IMR-90 (cell line): ENCODE data around the gene PRKCH. TPM values are rescaled to one million over a fixed set of nuclear protein-coding genes. Genes with fewer than 3 reads are reported as not detected.

Source experiments
- ATAC-seq: fragments of 200-7000 bp; cut with Tn5 transposase; 2 replicates; pipeline ENCODE4 v1.9.1; 2020; ENCODE audit warnings: low read depth, mild to moderate bottlenecking, moderate library complexity
- Bru-seq: library from RNA; stranded (reverse); fragments of 400-500 nt; gene quantifications from one replicate; lab custom pipeline; 2021; lab: Mats Ljungman, UMichigan
- BruChase-seq, 2 experiments: library from RNA; stranded (reverse); fragments of 400-500 nt; gene quantifications; one replicate each; lab custom pipeline; 2021; lab: Mats Ljungman, UMichigan
- BruUV-seq: library from RNA; stranded (reverse); fragments of 400-500 nt; replicated peaks from 2 replicates; lab custom pipeline; 2021; lab: Mats Ljungman, UMichigan
- CTCF ChIA-PET: fragments of 300-600 bp; formaldehyde crosslinking; extraction: SDS; loops from one replicate; lab custom pipeline; 2021; ENCODE audit warnings: antibody characterized with exemption; lab: Yijun Ruan, JAX
- POLR2A ChIA-PET: fragments of 300-600 bp; sonication (Branson Sonifier 250); formaldehyde crosslinking; loops from one replicate; lab custom pipeline; 2022; ENCODE audit warnings: antibody characterized with exemption; ENCODE audit not compliant: unreplicated experiment; lab: Charles Lee
- DNase-seq: peaks from one replicate; pipeline ENCODE4 v3.0.0; 2013
- H2AFZ ChIP-seq: replicated peaks from 2 replicates; pipeline ENCODE3; 2013; ENCODE audit warnings: low read length, mild to moderate bottlenecking; ENCODE audit not compliant: poor library complexity
- H2AK5ac ChIP-seq: 2 replicates; pipeline ENCODE4 v1.6.1; 2013; ENCODE audit warnings: low read depth, low read length, inconsistent platforms
- H2AK9ac ChIP-seq: replicated peaks from 2 replicates; pipeline ENCODE3; 2013; ENCODE audit warnings: mild to moderate bottlenecking, low read depth, low read length, moderate library complexity; ENCODE audit not compliant: poor library complexity
- H2BK120ac ChIP-seq: 2 replicates; pipeline ENCODE4 v1.6.1; 2013; ENCODE audit warnings: low read depth, low read length, inconsistent platforms
- H2BK15ac ChIP-seq: 3 replicates; pipeline ENCODE4 v1.6.1; 2013; ENCODE audit warnings: low read depth, low read length, inconsistent platforms
- H2BK20ac ChIP-seq: 2 replicates; pipeline ENCODE4 v1.6.1; 2013; ENCODE audit warnings: low read depth, mild to moderate bottlenecking, inconsistent platforms, low read length, moderate library complexity
- H2BK5ac ChIP-seq: 2 replicates; pipeline ENCODE4 v1.6.1; 2013; ENCODE audit warnings: mild to moderate bottlenecking, low read depth, low read length, inconsistent platforms; ENCODE audit not compliant: poor library complexity, severe bottlenecking
- H3K14ac ChIP-seq: replicated peaks from 2 replicates; pipeline ENCODE4 v1.6.1; 2013; ENCODE audit warnings: low read depth, low read length, inconsistent platforms
- H3K18ac ChIP-seq: 2 replicates; pipeline ENCODE4 v1.6.1; 2013; ENCODE audit warnings: low read depth, low read length, control low read depth
- H3K23ac ChIP-seq: 2 replicates; pipeline ENCODE4 v1.6.1; 2013; ENCODE audit warnings: low read depth, low read length, inconsistent platforms
- H3K27ac ChIP-seq: 2 replicates; pipeline ENCODE4 v1.5.1; 2013; ENCODE audit warnings: mild to moderate bottlenecking, control low read depth, low read length; ENCODE audit not compliant: insufficient read depth
- H3K27me3 ChIP-seq: 2 replicates; pipeline ENCODE4 v1.6.1; 2013; ENCODE audit warnings: low read length; ENCODE audit not compliant: control insufficient read depth, insufficient read depth
- H3K36me3 ChIP-seq: 2 replicates; pipeline ENCODE4 v1.6.1; 2013; ENCODE audit warnings: low read length, mixed read lengths; ENCODE audit not compliant: control insufficient read depth, insufficient read depth
- H3K4ac ChIP-seq: 2 replicates; pipeline ENCODE4 v1.6.1; 2013; ENCODE audit warnings: low read depth, low read length, inconsistent platforms
- H3K4me1 ChIP-seq: 2 replicates; pipeline ENCODE4 v1.6.1; 2013; ENCODE audit warnings: low read length, mixed read lengths; ENCODE audit not compliant: control insufficient read depth, insufficient read depth
- H3K4me2 ChIP-seq: 2 replicates; pipeline ENCODE4 v1.6.1; 2013; ENCODE audit warnings: low read depth, mild to moderate bottlenecking, control low read depth, low read length, moderate library complexity
- H3K4me3 ChIP-seq: 2 replicates; pipeline ENCODE4 v1.5.1; 2013; ENCODE audit warnings: low read depth, mild to moderate bottlenecking, control low read depth, low read length, moderate library complexity; ENCODE audit not compliant: insufficient read depth
- H3K56ac ChIP-seq: 2 replicates; pipeline ENCODE4 v1.6.1; 2013; ENCODE audit warnings: low read length, inconsistent platforms; ENCODE audit not compliant: insufficient read depth; ENCODE audit errors: extremely low read depth
- H3K79me1 ChIP-seq, 2 experiments: 2 replicates each; pipeline ENCODE4 v1.6.1; 2013; ENCODE audit warnings: low read length in 2 of 2, inconsistent platforms in 1 of 2, low read depth in 1 of 2
- H3K9ac ChIP-seq: 2 replicates; pipeline ENCODE4 v1.6.1; 2013; ENCODE audit warnings: low read depth, low read length, control low read depth
- H3K9me1 ChIP-seq: 2 replicates; pipeline ENCODE4 v1.6.1; 2013; ENCODE audit warnings: low read length, inconsistent platforms; ENCODE audit not compliant: insufficient read depth
- H3K9me3 ChIP-seq: 2 replicates; pipeline ENCODE4 v1.6.1; 2013; ENCODE audit warnings: low read length; ENCODE audit not compliant: control insufficient read depth, insufficient read depth
- H4K20me1 ChIP-seq: 2 replicates; pipeline ENCODE4 v1.6.1; 2013; ENCODE audit warnings: low read length, inconsistent platforms; ENCODE audit not compliant: insufficient read depth
- H4K5ac ChIP-seq: 2 replicates; pipeline ENCODE4 v1.6.1; 2013; ENCODE audit warnings: mild to moderate bottlenecking, low read depth, low read length, control low read depth
- H4K8ac ChIP-seq, 2 experiments: 2 replicates each; pipeline ENCODE4 v1.6.1; 2013; ENCODE audit warnings: low read depth in 2 of 2, low read length in 2 of 2, control low read depth in 1 of 2, inconsistent platforms in 1 of 2
- H4K91ac ChIP-seq: 2 replicates; pipeline ENCODE4 v1.6.1; 2013; ENCODE audit warnings: low read depth, low read length, inconsistent platforms; ENCODE audit not compliant: insufficient read depth
- MAZ ChIP-seq: IDR thresholded peaks from 2 replicates; pipeline ENCODE4 v1.6.1; 2012; ENCODE audit warnings: low read depth, mild to moderate bottlenecking, low read length, improper control_type of control experiment, moderate library complexity, borderline replicate concordance
- RAD21 ChIP-seq: IDR thresholded peaks from 2 replicates; pipeline ENCODE4 v1.6.1; 2012; ENCODE audit warnings: low read length, improper control_type of control experiment
- WGBS, 2 experiments: methylation state at CpG; one replicate each; pipeline versions ENCODE4 v1.1.5 to v1.1.7; 2013; ENCODE audit warnings: missing lambda C conversion rate in 2 of 2; ENCODE audit not compliant: insufficient read length in 1 of 2; ENCODE audit errors: extremely low coverage in 2 of 2; 5-methylcytosine and 5-hydroxymethylcytosine counted together
- dilution Hi-C: fragments of 300-500 bp; cut with HindIII; formaldehyde crosslinking; loops from one replicate; pipeline ENCODE4 v1.14.3; 2018; ENCODE audit warnings: low sequenced_read_pairs; ENCODE audit not compliant: unreplicated experiment
- in situ Hi-C: fragments of 300-500 bp; cut with MboI; formaldehyde crosslinking; loops from 3 replicates; pipeline ENCODE4 v1.14.3; 2019; ENCODE audit warnings: low sequenced_read_pairs, inconsistent platforms, mixed read lengths
- intact Hi-C: fragments of 100-400 bp; cut with micrococcal nuclease; formaldehyde crosslinking; loops from 2 replicates; pipeline ENCODE4 v1.10.0; 2022
- long read RNA-seq: library from polyadenylated mRNA; unstranded; transcript quantifications from one replicate; pipeline ENCODE4 v2.0.0, GENCODE V29; 2021; ENCODE audit not compliant: unreplicated experiment
- polyA plus RNA-seq, 3 experiments: library from polyadenylated mRNA; depleted of rRNA; stranded (reverse); fragments of >200 nt; gene quantifications; 2 replicates each; pipeline ENCODE4 v1.2.3, GENCODE V29; 2012; ENCODE audit warnings: low replicate concordance in 1 of 3
- total RNA-seq: library from RNA; depleted of rRNA; stranded (reverse); fragments of >200 nt; gene quantifications from 2 replicates; pipeline ENCODE4 v1.2.3, GENCODE V29; 2012; rRNA removed

PRKCH gene
- 1.4 and 2.3 TPM in 2 replicates for total RNA-seq
- polyA plus RNA-seq (2012; rRNA removed), result 1.4 and 1.6 TPM in 2 replicates
- polyA plus RNA-seq (2012; cell fraction: cytosol; rRNA removed), result 1.0 and 1.6 TPM in 2 replicates
- polyA plus RNA-seq (2012; cell fraction: nucleus; rRNA removed; ENCODE audit: low replicate concordance), result 0.76 and 3.6 TPM in 2 replicates
- percentile 26 among the genes with signal in this experiment for Bru-seq, nascent RNA
- percentile 31 among the genes with signal in this experiment for BruChase-seq, experiment 1, labeled RNA remaining after a 6-hour chase
- percentile 24 among the genes with signal in this experiment for BruChase-seq, experiment 2, labeled RNA remaining after a 2-hour chase
- long read RNA-seq, result 0 reads

DNA sequence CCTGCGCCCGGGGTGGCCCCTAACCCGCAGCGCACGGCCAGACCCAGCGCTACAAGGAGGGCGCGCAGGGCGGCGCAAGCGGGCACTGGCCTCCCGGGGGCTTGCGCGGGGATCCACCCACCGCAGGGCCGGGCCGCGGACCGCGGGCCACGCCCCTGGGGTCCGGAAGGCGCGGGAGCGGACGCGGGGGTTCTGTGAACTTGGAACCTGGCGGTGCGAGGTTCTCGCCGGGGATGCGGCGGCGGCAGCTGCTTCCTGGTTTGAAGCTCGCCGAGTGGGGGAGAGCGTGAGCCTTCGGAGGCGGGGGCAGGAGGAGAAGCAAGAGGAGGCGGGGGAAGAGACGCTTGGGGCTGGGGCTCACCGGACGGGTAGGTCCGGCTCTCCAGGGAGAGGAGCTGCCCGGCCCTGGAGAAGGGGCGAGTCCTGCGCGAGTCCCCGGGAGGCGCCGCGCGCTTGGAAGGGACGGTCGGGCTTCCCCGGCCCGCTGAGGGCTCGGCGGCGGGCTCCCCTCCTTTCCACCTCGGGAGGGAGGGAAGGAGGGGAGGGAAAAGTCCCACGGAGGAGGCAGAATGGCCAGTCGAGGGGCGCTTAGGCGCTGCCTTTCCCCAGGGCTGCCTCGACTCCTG lies at the start of gene PRKCH:
PRKCH (plus strand) TSS at position 195 of the 626 bp plus-strand sequence. CDS start 523 bp downstream, outside the sequence.
- ATAC-seq, result peak; percentile 81
- Histone ChIP-seq H2BK20ac (no peak within 1 kb of the TSS), H4K8ac (no peak within 1 kb of the TSS), H3K9ac (no peak within 1 kb of the TSS), H3K14ac (no peak within 1 kb of the TSS), H3K4me1 (no peaks in the 10 kb centered on the region; the same call in 1 of the 2 replicates), H2AK9ac (peak within 1 kb of the TSS; percentile 55), H2AFZ (peak within 1 kb of the TSS; percentile 91), H3K18ac (no peak within 1 kb of the TSS), H2BK120ac (no peak within 1 kb of the TSS), H4K20me1 (no peaks in the 10 kb centered on the region), H3K36me3 (no peaks in the 10 kb centered on the region), H3K4me2 (peak within 1 kb of the TSS; percentile 55), H3K27me3 (peaks cover 57% of the 10 kb centered on the region), H3K56ac (no peak within 1 kb of the TSS), H2BK15ac (no peak within 1 kb of the TSS), H2BK5ac (no peak within 1 kb of the TSS), H4K5ac (no peak within 1 kb of the TSS), H3K4me3 (peak within 1 kb of the TSS; percentile 39), H4K91ac (no peak within 1 kb of the TSS), H3K23ac (no peak within 1 kb of the TSS; the same call in 1 of the 2 replicates), H3K4ac (no peak within 1 kb of the TSS), H3K9me1 (no peaks in the 10 kb centered on the region), H2AK5ac (no peak within 1 kb of the TSS), H3K9me3 (peaks cover 5% of the 10 kb centered on the region; the same call in 1 of the 2 replicates), H3K27ac (no peak within 1 kb of the TSS), H3K79me1 (no peaks in the 10 kb centered on the region)
- peak; percentile 25 for DNase-seq
- no CpG with 5 or more reads among the region's 66 CpGs for WGBS, 2 experiments
- CTCF ChIA-PET, result interaction anchor here (0.5 kb wide), 1 partner anchor 88 kb away, joined by 3 read pairs; no protein-coding TSS in a partner anchor
- in situ Hi-C loops, result no loop called here
- POLR2A ChIA-PET, result no interaction called here
- intact Hi-C loops, result no loop called here
- no TSS peak for BruUV-seq
- no peak for TF ChIP-seq RAD21
- peak; percentile 61; the same call in 1 of the 2 replicates for TF ChIP-seq MAZ
- dilution Hi-C loops, result no loop called here
